C4-2B (cell line): ENCODE measurements around the gene DPYSL5.
"Not testable (repeated sequence)": the region's sequence is repeated elsewhere in the genome, so short reads cannot be mapped to it uniquely, and the experiment has no call there.

Source experiments
- H3K27ac ChIP-seq: fragments of 450-650 bp; 2 replicates; pipeline ENCODE4 v1.5.1; 2017
- ZFX ChIP-seq: fragments of 450-650 bp; IDR thresholded peaks from 2 replicates; pipeline ENCODE4 v1.6.1; 2017
- TF ChIP-seq, protein P1 (sequence below): fragments of 450-650 bp; conservative IDR thresholded peaks from 2 replicates; pipeline ENCODE4 v1.5.1; 2017; ENCODE audit warnings: mild to moderate bottlenecking

The DPYSL5 gene

DNA sequence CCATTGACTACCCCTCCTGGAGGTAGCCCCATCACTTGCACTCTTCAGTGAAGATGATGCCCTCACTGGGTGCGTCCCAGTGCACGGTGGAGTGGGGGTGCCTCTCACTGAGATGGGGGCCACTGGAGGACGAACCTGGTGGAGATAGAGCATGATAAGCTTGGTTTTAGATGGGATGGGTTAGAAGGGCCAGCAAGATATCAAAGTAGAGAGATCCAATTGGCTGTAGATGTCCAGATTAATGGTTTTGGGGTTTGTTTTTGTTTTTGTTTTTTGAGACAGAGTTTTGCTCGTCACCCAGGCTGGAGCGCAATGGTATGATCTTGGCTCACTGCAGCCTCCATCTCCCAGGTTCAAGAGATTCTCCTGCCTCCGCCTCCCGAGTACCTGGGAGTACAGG lies 28.3 kb downstream of the DPYSL5 start:
- H3K27ac ChIP-seq: no peak overlapping the region
- TF ChIP-seq, protein P1, sequence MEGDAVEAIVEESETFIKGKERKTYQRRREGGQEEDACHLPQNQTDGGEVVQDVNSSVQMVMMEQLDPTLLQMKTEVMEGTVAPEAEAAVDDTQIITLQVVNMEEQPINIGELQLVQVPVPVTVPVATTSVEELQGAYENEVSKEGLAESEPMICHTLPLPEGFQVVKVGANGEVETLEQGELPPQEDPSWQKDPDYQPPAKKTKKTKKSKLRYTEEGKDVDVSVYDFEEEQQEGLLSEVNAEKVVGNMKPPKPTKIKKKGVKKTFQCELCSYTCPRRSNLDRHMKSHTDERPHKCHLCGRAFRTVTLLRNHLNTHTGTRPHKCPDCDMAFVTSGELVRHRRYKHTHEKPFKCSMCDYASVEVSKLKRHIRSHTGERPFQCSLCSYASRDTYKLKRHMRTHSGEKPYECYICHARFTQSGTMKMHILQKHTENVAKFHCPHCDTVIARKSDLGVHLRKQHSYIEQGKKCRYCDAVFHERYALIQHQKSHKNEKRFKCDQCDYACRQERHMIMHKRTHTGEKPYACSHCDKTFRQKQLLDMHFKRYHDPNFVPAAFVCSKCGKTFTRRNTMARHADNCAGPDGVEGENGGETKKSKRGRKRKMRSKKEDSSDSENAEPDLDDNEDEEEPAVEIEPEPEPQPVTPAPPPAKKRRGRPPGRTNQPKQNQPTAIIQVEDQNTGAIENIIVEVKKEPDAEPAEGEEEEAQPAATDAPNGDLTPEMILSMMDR: no peak
- no peak for TF ChIP-seq ZFX

DNA sequence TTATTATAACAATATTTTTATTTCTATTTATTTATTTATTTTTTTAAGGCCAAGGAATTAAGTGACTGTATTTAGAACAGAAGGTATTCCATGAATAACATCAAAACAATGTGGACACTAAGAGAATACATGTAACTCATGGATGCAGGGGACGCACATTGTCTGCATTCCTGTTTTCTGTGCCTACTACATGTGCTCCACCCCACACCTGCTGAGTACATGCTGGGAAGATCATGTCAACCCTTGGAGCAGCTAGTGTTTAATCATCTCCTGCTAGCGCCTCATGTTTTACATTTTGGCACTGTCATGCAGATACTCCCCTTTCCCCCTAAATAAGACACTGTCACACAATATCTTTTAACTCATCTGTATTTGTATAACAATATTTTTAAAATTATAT lies 29.3 kb downstream of the DPYSL5 start:
- H3K27ac ChIP-seq: no peak overlapping the region
- no peak for TF ChIP-seq ZFX
- TF ChIP-seq, protein P1: no peak

DNA sequence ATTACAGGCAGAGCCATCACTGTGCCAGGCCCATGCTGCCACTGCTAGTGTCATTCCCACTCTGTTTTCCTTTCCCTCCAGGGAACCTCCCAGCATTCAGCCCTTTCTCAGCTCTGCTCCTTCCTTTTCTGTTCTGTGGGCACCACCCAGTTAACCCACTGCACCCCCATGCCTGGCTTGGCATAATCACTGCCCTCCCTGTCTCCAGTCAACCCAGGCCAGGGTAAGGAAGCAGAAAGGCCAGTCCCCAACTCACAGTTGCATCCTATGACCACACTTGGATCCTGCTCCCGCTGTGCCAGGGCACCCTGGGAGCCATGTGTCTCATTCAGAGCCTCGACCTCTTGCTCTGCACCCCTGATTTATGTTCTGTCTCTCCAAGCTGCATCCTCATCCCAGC lies 32.2 kb downstream of the DPYSL5 start:
- H3K27ac ChIP-seq: no peak overlapping the region
- TF ChIP-seq, protein P1: no peak
- no peak for TF ChIP-seq ZFX

DNA sequence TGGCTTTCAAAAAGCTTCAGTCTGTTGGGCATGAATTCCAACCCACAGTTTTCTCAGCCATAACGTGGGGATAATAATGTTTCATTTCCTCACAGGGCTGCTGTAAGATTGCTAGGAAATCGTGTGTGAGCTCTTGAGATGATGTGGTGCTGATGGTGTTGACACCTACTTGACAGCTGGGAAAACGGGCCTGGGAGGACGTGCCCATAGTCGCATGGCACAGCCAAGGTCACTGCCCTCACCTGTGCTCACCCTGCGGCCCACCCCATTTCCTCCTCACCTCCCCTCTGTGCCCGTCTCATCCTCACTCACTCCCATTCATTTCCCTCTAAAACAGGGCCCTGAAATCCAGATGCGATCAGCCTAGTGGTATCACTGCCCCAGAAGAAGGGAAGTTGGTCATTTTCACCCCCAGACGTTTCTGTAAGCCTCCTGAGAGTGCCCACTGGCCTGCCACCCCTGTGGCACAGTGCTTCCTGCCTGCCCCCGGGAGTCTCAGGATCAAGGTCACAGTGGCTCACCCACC lies 33.0 kb downstream of the DPYSL5 start:
- no peak for TF ChIP-seq ZFX
- TF ChIP-seq, protein P1: no peak

DNA sequence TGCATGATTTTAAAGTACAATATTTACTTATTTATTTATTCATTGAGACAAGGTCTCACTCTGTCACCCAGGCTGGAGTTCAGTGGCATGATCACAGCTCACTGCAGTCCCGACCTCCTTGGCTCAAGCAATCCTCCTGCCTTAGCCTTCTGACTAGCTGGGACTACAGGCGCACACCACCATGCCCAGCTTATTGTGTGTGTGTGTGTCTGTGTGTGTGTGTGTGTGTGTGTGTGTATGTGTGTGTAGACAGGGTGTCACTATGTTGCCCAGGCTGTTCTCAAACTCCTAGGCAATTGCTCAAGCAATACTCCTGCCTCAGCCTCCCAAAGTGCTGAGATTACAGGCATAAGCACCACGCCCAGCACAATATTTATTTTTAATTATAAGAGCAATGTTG lies 34.3 kb downstream of the DPYSL5 start:
- not testable (repeated sequence) for H3K27ac ChIP-seq

More for the DNA sequence above, 33.0 kb downstream of the DPYSL5 start:
- no peak overlapping the region for H3K27ac ChIP-seq

DNA sequence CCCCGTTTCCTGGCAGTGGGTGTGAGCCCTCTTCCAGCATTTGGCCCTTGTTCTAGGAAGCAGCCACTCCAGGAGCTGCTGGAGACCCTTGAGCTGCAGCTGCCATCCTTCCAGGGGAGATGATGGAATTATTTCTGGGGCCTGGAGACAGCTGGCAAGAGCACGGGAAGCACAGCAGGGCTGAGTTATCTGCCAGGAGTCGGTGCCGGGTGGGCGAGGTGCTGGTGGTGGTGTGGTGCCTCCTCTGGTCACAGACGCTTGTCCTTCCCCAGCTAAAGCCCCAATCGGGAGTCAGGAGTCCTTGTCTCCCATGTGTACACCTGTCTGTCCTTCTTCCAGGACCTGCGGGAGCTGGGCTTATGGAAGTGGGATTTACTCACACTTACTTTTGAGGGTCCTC lies 36.0 kb downstream of the DPYSL5 start:
- TF ChIP-seq, protein P1: no peak
- no peak for TF ChIP-seq ZFX
- no peak overlapping the region for H3K27ac ChIP-seq

DNA sequence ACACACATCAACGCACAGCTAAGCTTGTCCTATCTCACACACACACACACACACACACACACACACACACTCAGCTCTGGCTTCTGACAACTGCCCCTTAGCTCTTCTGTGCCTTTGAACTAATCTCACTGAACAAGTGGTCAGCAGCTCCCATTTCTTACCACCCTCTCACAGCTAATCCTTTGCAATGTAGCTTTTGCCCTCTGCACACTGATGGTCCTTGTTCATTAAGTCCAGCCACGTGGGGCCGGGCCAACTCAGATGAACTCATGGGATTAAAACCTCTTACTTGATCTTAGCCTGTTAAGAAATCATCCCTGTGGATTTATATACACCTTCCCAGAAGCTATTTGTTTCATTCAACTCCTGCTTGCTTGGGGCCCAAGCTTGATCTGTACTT lies 36.6 kb downstream of the DPYSL5 start:
- TF ChIP-seq, protein P1: no peak
- no peak for TF ChIP-seq ZFX
- no peak overlapping the region for H3K27ac ChIP-seq

DNA sequence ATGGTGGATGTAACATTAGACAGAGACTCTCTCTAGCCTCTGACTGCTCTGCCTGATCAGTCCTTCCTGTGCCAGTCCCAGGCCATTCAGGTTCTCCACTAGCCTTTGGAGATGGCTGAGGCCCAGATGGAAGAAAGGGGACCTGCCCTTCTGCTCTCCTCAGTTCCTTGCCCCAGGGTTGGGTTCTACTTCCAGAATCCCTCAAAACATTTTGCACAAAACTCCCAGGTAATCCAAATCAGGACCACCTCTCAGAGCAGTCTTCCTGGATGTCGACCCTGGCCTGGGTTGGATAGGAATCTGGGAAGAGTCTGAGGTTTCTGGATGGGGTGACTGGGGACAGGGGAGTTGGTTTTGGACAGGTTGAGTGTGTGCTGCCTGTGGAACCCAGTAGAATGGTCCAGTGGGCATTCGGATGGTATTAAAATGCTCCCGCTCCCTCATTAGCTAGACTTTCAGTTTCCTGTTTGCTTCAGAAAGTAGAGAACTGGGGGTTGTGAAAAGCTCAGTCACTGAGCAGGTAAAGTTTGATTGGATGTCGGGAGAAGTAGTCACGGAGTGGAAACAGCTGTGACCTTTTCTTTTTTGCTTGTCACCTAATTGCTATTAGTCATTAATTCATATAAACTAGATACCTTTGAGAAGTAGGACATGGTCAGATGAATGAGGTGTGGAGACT lies 37.9 kb downstream of the DPYSL5 start:
- no peak for TF ChIP-seq ZFX
- TF ChIP-seq, protein P1: no peak
- H3K27ac ChIP-seq: no peak overlapping the region
